Prostate gland (tissue), 2 donors: Measurements from ENCODE around the gene COQ10B.

Experiments
- POLR2A ChIP-seq: fragments of 450-650 bp; IDR thresholded peaks from one replicate; pipeline ENCODE4 v1.6.1; 2016; ENCODE audit warnings: antibody characterized with exemption, mild to moderate bottlenecking
- TF ChIP-seq, protein P1 (sequence below), 4 experiments: fragments of 200-600 bp in 2 of 4; fragments of 450-650 bp in 2 of 4; sonication (generic) in 2 of 4; IDR thresholded peaks; 1 replicate in 3 of 4; 2 replicates in 1 of 4; pipeline ENCODE4 v1.5.1; 2016 to 2019; ENCODE audit warnings: antibody characterized with exemption in 4 of 4, mild to moderate bottlenecking in 2 of 4, moderate library complexity in 2 of 4

DNA sequence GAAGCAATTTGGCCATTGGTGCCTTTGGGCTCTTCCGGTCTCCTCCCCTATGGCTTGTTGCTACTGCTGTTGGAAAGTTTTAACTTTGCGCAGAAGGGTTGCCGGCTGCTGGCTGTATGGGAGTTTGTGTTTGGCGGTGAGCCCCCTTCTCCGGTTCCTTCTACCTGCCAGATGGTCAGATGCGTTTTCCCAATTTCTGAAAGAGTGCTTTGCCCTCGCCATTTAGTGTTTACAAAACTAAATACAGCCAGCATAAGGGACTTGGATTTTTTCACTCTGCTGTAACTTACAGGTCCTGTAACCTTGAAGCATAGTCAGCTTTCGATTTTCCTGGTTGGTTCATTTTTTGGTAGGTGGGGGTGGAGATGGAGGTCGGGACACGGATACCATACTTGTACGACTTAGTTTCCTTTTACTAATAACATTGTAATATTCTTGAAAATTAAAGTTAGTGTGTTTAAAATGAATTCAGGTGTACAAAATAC is 604 bp downstream of the COQ10B start:
- TF ChIP-seq, protein P1, sequence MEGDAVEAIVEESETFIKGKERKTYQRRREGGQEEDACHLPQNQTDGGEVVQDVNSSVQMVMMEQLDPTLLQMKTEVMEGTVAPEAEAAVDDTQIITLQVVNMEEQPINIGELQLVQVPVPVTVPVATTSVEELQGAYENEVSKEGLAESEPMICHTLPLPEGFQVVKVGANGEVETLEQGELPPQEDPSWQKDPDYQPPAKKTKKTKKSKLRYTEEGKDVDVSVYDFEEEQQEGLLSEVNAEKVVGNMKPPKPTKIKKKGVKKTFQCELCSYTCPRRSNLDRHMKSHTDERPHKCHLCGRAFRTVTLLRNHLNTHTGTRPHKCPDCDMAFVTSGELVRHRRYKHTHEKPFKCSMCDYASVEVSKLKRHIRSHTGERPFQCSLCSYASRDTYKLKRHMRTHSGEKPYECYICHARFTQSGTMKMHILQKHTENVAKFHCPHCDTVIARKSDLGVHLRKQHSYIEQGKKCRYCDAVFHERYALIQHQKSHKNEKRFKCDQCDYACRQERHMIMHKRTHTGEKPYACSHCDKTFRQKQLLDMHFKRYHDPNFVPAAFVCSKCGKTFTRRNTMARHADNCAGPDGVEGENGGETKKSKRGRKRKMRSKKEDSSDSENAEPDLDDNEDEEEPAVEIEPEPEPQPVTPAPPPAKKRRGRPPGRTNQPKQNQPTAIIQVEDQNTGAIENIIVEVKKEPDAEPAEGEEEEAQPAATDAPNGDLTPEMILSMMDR (IDR thresholded peaks at IDR 0.05), result no peak
- peak; percentile 52 for TF ChIP-seq POLR2A
